KOPT-K1 (cell line): ENCODE data around the gene ZNF462.

Experiments used
- H3K27ac ChIP-seq: fragments of 200-600 bp; sonication (generic); 2 replicates; pipeline ENCODE4 v1.5.1; 2016; ENCODE audit warnings: antibody characterized with exemption, mild to moderate bottlenecking, low read depth, low read length; ENCODE audit not compliant: poor library complexity, severe bottlenecking
- H3K36me3 ChIP-seq: fragments of 200-600 bp; sonication (generic); 2 replicates; pipeline ENCODE4 v1.5.1; 2017; ENCODE audit warnings: antibody characterized with exemption, mild to moderate bottlenecking, low read length, moderate library complexity; ENCODE audit not compliant: insufficient read depth
- H3K9me3 ChIP-seq: fragments of 200-600 bp; sonication (generic); 2 replicates; pipeline ENCODE4 v1.5.1; 2017; ENCODE audit warnings: antibody characterized with exemption, low read length, mild to moderate bottlenecking; ENCODE audit not compliant: insufficient read depth, poor library complexity, severe bottlenecking

The ZNF462 gene

DNA sequence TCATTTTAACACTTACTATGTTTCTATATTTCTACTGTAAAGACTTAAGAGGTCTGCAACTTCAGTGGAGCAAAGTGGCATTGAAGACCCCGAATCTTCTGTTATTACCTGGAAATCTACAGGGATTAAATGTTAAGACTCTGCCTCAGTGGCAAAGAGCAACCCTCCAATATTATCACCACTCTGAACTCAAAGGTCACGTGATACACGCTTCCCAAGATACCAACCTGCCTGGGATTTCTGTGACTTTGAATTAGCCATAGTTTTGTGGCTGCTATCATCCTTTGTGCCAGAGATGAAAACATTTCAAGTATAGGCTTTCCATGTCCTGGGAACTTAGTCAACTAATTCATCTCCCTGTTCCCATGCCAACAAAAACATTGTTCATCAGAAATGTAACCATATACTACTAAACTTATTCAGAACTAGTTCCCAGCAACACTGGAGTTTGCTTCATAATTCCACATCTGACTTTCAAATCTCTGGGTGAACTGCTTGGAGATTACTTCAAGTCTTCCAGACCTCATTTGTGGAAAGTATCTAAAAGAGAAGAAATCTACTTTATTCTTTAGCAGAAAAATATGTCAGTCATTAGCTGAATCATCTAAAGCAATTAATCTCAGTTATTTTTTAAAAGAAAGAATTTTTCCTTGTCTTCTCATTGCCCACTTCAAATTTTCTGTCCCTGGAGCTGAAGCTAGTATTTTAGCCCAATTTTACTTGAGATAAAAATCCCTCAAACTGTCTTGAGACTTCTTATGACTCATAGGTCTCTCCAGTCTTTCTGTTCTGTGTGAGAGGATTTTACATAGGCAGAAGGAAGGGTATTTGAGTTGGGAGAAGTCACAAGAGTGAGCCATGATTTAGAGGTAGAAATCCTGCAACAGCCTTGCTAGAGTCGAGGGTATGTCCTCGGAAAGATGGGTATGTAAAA lies 83.0 kb downstream of the ZNF462 start:
- no peak overlapping the region for H3K27ac ChIP-seq
- no peaks in the 10 kb centered on the region for H3K36me3 ChIP-seq
- H3K9me3 ChIP-seq: no peaks in the 10 kb centered on the region

DNA sequence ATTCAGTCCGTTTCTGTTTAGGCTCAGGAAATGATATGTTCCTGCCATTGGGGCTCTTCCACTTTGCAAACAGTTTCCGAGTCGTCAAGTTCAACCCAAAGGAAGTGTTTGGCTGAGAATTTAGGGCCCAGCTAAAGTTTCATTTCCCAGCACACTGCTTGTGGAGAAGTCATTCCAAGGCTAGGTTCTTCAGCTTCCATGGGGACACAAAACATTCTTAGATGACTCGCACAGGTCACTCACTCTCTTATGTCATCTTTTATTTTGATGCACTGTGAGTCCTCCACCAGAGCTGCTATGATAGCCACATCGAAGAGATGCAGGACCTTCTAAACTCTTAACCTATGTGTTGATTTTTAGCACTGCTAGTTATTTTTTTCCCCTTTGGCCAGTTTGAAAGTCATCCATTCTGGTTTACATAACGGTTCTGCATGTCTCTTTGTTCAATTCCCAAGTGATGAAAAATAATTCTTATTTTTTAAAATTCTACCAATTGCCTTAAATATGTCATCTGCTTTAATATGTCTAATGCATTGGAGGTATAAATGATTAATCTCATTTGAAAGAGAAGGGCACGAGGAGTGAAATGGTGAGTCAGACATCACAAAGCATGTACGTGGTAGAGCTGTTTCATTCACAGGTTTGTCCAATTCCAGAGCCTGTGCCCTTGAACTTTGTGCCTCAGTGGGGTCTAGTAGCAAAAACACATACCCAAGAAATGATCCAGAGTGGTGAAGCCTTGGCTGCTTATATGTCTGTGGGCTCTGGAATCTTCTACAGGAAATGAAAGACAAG lies 84.3 kb downstream of the ZNF462 start:
- Histone ChIP-seq H3K27ac (no peak overlapping the region), H3K36me3 (no peaks in the 10 kb centered on the region), H3K9me3 (no peaks in the 10 kb centered on the region)

DNA sequence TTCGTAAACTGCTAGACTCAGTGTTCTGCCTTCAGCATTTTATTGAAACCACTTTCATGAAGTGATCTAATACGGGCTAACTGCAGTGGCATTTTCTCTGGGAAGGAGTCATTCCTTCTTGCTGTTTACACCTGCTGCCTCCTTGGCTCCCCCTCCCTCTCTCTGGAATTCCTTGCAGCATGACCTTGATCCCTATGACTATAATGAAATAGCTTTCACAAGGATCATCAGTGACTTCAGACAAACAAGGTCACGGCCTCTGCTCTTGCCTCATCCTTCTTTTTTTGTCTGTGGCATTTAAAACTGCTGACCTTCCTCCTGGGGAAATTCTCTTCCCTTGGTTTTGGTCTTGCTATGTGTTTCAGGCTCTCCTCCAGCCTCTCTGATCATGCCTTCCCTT lies 90.2 kb downstream of the ZNF462 start:
- no peaks in the 10 kb centered on the region for H3K9me3 ChIP-seq
- no peaks in the 10 kb centered on the region for H3K36me3 ChIP-seq
- H3K27ac ChIP-seq: no peak overlapping the region

DNA sequence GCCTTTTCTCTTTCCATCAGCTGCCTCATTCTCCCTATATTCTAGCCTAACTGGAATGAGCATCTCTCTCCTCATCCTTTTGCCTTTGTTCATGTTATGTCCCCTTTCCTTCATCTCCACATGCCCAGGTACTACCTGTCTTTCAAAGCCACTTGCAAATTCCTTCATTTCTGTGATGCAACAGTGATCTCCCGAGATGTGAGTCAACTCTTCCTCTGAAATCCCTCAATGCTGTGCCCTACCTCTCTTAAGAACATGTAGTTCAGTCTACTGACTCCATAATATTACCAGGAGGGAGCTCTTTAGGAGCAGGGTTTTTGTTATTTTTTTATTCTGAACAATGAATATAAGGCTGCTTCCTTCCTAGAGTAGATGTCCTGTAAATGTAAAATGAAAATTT lies 91.6 kb downstream of the ZNF462 start:
- no peaks in the 10 kb centered on the region for H3K9me3 ChIP-seq
- no peak overlapping the region for H3K27ac ChIP-seq
- no peaks in the 10 kb centered on the region for H3K36me3 ChIP-seq

DNA sequence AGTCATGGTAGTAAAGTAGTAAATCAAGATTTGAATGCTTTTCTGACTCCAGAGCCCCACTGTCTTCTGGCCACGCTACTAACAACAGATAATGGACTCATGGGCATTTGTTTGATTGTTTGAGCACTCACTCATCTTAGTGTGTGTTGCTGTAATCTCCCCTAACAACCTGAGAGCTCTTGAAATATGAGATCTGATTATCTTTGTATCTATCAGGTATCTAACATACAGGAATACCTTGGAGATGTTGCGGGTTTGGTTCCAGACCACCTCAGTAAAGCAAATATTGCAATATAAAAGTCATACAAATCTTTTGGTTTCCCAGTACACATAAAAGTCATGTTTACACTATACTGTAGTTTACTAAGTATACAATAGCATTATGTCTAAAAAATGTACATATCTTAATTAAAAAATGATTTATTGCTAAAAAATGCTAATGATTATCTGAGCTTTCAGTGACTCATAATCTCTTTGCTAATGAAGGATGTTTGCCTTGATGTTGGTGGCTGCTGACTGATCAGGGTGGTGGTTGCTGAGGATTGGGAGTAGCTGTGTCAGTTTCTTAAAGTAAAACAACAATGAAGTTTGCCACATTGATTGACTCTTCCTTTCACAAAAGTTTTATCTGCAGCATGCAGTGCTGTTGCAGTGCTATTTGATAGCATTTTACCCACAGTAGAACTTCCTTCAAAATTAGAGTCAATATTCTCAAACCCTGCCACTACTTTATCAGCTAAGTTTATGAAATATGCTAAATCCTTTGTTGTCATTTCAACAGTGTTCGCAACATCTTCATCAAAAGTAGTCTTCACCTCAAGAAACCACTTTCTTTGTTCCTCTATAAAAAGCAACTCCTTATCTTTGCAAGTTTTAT lies 92.2 kb downstream of the ZNF462 start:
- Histone ChIP-seq H3K27ac (no peak overlapping the region), H3K36me3 (no peaks in the 10 kb centered on the region), H3K9me3 (no peaks in the 10 kb centered on the region)

DNA sequence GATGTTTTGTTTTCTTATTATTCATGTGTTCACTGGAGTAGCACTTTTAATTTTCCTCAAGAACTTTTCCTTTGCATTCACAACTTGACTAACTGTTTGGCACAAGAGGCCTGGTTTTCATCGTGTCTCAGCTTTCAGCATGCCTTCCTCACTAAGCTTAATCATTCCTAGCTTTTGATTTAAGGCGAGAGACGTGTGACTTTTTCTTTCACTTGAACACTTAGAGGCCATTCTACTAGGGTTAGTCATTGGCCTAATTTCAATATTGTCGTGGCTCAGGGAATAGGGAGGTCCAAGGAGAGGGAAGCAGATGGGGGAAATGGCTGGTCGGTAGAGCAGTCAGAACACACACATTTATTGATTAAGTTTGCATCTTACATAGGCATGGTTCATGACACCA lies 94.0 kb downstream of the ZNF462 start:
- H3K9me3 ChIP-seq: no peaks in the 10 kb centered on the region
- no peak overlapping the region for H3K27ac ChIP-seq
- no peaks in the 10 kb centered on the region for H3K36me3 ChIP-seq

DNA sequence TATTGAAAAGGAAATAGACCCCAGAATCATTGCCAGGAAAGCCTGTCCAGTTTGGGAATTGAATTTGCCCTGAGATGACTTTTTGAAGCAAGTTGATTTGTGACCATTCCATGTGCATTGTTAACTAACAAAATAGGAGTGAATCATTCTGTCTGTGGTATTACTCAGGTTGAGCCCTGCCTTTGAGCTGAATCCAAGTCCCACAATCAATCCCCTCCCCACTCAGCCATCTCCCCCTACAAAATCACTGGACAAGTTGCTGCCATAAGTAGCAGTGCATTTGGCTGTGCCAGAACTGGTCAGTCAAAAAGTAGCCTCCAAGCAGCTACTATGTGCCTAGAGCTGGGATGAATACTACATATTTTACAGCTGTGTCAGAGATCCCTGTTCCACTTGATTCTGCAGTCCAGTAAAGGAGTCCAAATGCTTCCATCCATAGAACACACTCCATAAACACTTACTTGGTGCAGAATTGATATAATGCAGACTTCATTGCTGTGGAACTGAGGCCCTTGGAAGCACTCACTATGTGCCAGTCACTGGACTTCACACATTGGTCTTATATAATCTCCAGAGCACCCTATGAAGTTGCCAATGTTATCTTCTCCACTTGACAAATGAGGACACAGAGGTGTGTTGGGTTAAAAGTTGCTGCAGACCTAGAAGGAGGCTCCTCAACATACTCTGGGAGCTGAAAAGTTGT lies 96.1 kb downstream of the ZNF462 start:
- no peaks in the 10 kb centered on the region for H3K36me3 ChIP-seq
- H3K27ac ChIP-seq: no peak overlapping the region
- H3K9me3 ChIP-seq: no peaks in the 10 kb centered on the region

DNA sequence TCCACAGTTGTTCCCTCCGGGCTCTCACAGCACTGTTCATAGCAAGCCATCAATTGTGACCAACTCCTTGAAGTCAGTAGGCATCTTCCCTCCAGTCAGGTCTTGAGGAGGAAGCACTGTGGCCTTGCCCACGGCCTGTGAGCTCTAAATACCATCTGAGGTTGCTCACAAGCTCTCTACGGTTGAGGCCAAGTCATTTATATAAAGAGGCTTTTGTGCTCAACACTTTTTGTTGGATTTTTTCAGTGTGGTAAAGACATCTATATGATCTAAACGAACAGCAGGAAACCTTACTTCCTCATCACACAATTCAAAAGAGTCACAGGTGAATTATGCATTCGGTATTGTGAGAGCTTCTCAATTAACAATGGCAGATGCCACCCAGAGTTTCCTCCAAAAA lies 97.3 kb downstream of the ZNF462 start:
- no peak overlapping the region for H3K27ac ChIP-seq
- no peaks in the 10 kb centered on the region for H3K36me3 ChIP-seq

DNA sequence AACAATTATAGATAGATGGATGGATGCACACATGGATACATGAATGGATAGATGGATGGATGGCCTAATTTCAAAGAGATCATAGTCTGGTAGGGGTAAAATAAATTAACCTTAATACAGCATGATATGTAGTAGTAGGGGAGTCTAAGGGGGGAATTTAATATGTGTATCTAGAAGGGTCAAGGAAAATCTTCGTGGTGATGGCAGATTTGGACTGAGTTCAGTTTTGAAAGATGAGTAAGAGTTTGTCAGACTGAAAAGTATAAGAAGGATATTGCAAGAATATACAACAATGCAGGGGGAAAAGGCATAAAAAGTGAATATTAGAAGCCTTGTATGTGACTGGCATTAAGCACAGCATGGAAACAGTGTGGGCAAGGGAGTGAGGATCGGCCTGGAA lies 98.7 kb downstream of the ZNF462 start:
- Histone ChIP-seq H3K9me3 (no peaks in the 10 kb centered on the region), H3K36me3 (no peaks in the 10 kb centered on the region), H3K27ac (no peak overlapping the region)

More for the DNA sequence above, 97.3 kb downstream of the ZNF462 start:
- no peaks in the 10 kb centered on the region for H3K9me3 ChIP-seq

DNA sequence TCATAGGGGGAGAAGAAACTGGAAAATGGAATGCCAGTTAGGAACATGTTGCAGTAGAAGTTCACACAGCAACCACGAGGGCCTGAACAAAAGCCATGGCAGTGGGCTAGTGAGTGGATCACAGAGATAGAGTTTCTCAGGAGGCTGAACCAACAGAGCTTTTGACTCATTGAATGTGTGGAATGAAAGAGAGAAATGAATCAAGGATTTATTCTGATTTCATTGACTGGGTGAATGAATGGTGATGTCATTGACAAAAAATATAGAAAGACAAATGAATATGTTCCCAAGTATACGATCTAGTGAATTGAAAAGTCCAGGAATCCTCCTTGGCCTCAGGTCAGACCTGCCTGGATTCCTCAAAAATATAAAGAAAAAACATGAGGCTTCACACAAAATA lies 99.2 kb downstream of the ZNF462 start:
- H3K9me3 ChIP-seq: no peaks in the 10 kb centered on the region
- no peaks in the 10 kb centered on the region for H3K36me3 ChIP-seq
- no peak overlapping the region for H3K27ac ChIP-seq

DNA sequence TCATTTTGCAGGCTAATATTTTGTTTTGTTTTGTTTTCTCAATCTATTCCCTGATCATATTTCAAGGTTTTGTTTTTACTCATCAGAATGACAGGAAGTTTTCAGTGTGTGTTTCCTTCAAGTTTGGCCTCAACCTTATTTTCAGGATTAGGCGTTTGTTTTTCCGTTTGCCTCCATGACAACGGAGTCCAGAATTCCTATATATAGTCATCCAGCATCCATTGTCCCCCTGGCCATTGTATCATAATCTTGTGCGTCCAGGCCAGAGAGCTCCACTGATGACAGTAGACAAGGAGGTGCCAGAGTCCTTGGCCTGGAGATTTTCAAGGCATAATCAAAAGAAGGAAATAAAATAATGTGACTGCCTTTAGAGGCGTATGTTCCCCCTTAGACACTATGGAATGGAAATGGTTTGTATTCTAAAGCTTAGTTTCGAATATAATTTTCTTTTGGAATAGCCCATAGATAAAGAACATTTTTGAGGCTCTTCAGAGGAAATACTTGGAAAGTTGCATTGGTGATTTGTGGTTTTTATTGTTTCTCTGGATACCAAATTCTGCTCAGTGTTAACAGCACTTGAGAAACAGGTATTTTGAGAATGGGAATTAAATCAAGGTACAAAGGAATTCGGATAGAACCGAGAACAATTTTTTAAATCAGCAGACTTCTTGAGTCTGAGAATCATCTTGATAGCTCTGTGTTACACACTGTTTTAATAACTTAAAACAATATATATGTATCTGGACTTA lies 99.8 kb downstream of the ZNF462 start:
- Histone ChIP-seq H3K9me3 (no peaks in the 10 kb centered on the region), H3K36me3 (no peaks in the 10 kb centered on the region), H3K27ac (no peak overlapping the region)

DNA sequence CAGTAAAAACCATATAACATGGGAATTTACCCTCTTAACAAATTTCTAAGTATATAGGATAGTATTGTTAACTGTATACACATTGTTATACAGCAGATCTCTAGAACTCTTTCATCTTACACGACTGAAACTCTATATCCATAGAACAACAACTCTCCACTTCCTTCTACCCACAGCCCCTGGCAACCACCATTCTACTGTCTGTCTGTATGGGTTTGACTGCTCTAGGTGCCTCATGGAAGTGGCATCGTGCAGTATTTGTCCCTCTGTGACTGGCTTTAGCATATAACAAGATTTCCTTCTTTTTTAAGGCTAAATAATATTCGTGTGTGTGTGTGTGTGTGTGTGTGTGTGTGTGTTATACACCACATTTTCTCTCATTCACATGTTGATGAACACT lies 100.7 kb downstream of the ZNF462 start:
- H3K9me3 ChIP-seq: no peaks in the 10 kb centered on the region
- H3K36me3 ChIP-seq: no peaks in the 10 kb centered on the region
- H3K27ac ChIP-seq: no peak overlapping the region

DNA sequence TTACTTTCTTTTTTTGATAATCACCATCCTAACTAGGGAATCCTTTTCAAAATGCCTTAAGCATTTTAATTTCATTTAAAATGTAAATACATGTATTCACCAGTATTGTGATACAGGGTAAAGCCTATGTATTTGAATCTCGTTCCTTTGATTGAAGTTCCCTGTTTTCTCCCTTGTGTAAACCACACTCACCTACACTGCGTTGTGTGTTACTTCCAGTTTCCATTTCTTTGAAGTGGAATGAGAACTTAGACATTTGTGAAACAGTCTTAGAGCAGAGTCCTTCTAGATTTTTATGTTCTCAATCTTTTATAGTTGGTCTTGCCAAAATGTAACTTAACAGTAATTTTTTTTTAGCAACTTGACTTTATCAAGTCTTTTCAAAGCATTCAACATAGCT lies 101.4 kb downstream of the ZNF462 start:
- no peaks in the 10 kb centered on the region for H3K9me3 ChIP-seq
- H3K27ac ChIP-seq: no peak overlapping the region
- H3K36me3 ChIP-seq: no peaks in the 10 kb centered on the region
